Measurements from ENCODE around the gene DMWD. TPM values are rescaled to one million over a fixed set of nuclear protein-coding genes. Genes with fewer than 3 reads are reported as not detected.

The DMWD gene
- total RNA-seq, 4 donors from 2014 or later, result 26.8 to 72.9 (median 54.8) TPM

DNA sequence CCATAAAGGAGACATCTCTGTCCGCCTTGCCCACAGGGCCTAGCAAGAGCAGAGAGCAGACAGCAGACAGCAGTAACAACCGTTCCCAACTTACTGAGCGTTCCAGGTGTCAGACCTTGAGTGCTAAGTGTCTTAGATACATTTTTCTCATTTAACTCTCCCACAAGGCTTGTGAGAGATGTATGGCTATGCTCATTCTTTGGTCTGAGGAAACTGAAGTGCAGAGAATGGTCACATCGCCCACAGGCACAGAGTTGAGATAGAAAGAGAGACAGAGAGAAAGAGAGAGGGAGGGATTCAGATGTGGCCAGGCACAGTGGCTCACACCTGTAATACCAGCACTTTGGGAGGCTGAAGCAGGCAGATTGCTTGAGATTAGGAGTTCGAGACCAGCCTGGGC is 45.1 kb downstream of the DMWD start:
- no peaks in the 10 kb centered on the region for H3K9me3 ChIP-seq
- DNase-seq, result no peak
- WGBS, 2 donors (ENCODE audit: low coverage in 1 of 2), result 58 to 73% methylated on average over 3 to 5 of the region's 5 CpGs
- no peak overlapping the region for H3K27ac ChIP-seq
- H3K36me3 ChIP-seq, result no peaks in the 10 kb centered on the region
- no peak overlapping the region for H3K4me3 ChIP-seq
- no peak for TF ChIP-seq CTCF (IDR thresholded peaks at IDR 0.05)
- no peak for TF ChIP-seq POLR2AphosphoS5 (IDR thresholded peaks at IDR 0.05)
- TF ChIP-seq POLR2A (IDR thresholded peaks at IDR 0.05), result no peak
- no peak for TF ChIP-seq EP300 (IDR thresholded peaks at IDR 0.05; ENCODE audit: low read depth)
- H3K4me1 ChIP-seq, result no peaks in the 10 kb centered on the region
- intact Hi-C loops (cut with DNase I; ENCODE audit: low total_unique reads), result no loop called here
- H3K27me3 ChIP-seq, result no peaks in the 10 kb centered on the region
- in situ Hi-C loops (cut with MboI; ENCODE audit: low pct_ligation_motif_present in 1 of 4, low pct_unique_long_range_greater_than_20kb in 1 of 4, low sequenced_read_pairs in 3 of 4), result no loop called here

DNA sequence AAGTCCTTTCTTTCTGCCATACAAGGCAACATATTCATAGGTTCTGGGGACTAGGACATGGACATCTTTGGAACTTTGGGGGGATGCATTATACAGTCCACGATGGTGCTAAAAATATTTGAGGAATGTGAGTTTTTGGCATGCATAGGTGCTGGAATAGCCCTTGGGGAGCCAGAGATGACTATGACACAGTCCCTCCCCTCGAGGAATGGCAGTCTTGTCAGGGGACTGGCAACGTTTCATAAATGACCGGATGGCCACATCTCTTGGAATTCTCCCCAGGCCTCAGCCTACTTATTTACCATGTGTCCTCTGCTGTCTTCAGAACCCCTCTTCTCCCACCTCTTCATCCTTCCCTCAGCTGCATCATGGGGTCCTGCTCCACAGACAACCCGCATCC is 45.8 kb downstream of the DMWD start:
- no peaks in the 10 kb centered on the region for H3K4me1 ChIP-seq
- intact Hi-C loops (cut with DNase I; ENCODE audit: low total_unique reads) (no loop called here), in situ Hi-C loops (cut with MboI; ENCODE audit: low pct_ligation_motif_present in 1 of 4, low pct_unique_long_range_greater_than_20kb in 1 of 4, low sequenced_read_pairs in 3 of 4) (no loop called here)
- H3K27me3 ChIP-seq, result no peaks in the 10 kb centered on the region
- 74 to 83% methylated on average over 5 of the region's 5 CpGs for WGBS, 2 donors (ENCODE audit: low coverage in 1 of 2)
- no peak for DNase-seq
- no peak overlapping the region for H3K27ac ChIP-seq
- H3K4me3 ChIP-seq, result no peak overlapping the region
- TF ChIP-seq EP300 (IDR thresholded peaks at IDR 0.05; ENCODE audit: low read depth) (no peak), POLR2A (IDR thresholded peaks at IDR 0.05) (no peak), CTCF (IDR thresholded peaks at IDR 0.05) (no peak), POLR2AphosphoS5 (IDR thresholded peaks at IDR 0.05) (no peak)
- H3K9me3 ChIP-seq, result no peaks in the 10 kb centered on the region
- H3K36me3 ChIP-seq, result no peaks in the 10 kb centered on the region

DNA sequence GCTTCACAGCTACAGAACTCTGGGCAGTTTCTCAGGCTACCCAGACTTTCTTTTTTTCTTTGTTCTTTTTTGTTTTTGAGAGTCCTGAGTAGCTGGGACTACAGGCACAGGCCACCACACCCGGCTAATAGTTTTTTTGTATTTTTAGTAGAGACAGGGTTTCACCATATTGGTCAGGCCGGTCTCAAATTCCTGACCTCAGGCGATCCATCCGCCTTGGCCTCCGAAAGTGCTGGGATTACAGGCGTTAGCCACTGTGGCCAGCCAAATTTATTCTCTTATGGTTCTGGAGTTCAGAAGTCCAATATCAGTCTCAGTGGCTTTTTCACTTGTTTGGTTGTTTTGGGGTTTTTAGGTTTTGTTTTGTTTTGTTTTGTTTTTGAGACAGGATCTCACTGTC is 47.0 kb downstream of the DMWD start:
- H3K9me3 ChIP-seq, result no peaks in the 10 kb centered on the region
- H3K27ac ChIP-seq, result no peak overlapping the region
- no peaks in the 10 kb centered on the region for H3K36me3 ChIP-seq
- 88 to 100% methylated on average over 4 to 6 of the region's 6 CpGs for WGBS, 2 donors (ENCODE audit: low coverage in 1 of 2)
- in situ Hi-C loops (cut with MboI; ENCODE audit: low pct_ligation_motif_present in 1 of 4, low pct_unique_long_range_greater_than_20kb in 1 of 4, low sequenced_read_pairs in 3 of 4) (no loop called here), intact Hi-C loops (cut with DNase I; ENCODE audit: low total_unique reads) (no loop called here)
- DNase-seq, result no peak
- no peaks in the 10 kb centered on the region for H3K4me1 ChIP-seq
- H3K4me3 ChIP-seq, result no peak overlapping the region
- no peaks in the 10 kb centered on the region for H3K27me3 ChIP-seq
- TF ChIP-seq POLR2AphosphoS5 (IDR thresholded peaks at IDR 0.05), result no peak
- no peak for TF ChIP-seq POLR2A (IDR thresholded peaks at IDR 0.05)
- no peak for TF ChIP-seq CTCF (IDR thresholded peaks at IDR 0.05)
- no peak for TF ChIP-seq EP300 (IDR thresholded peaks at IDR 0.05; ENCODE audit: low read depth)

DNA sequence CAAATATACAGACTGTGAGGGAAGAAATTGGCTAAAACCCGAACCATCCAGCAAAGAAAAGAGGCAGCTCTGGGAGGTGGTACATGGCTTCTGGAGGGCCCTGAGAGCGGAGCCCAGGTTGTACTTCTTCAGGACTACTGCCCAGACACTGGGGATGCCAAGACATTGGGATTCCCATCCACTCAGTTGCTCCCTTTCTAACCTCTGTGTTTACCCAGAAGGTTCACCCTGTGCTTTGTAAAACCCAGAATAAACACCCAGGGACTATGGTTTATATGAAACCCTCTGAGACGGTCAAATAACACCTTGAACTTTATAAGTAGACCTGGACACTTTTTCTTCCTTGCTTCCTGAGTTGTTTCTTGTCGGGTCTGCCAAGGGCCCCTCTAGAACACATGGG is 49.7 kb downstream of the DMWD start:
- TF ChIP-seq POLR2AphosphoS5 (IDR thresholded peaks at IDR 0.05), result no peak
- no peak for TF ChIP-seq EP300 (IDR thresholded peaks at IDR 0.05; ENCODE audit: low read depth)
- no peak for TF ChIP-seq POLR2A (IDR thresholded peaks at IDR 0.05)
- TF ChIP-seq CTCF (IDR thresholded peaks at IDR 0.05), result no peak
- Histone ChIP-seq H3K9me3 (no peaks in the 10 kb centered on the region), H3K4me1 (no peaks in the 10 kb centered on the region), H3K27ac (no peak overlapping the region), H3K4me3 (no peak overlapping the region), H3K27me3 (no peaks in the 10 kb centered on the region), H3K36me3 (no peaks in the 10 kb centered on the region)
- no peak for DNase-seq
- intact Hi-C loops (cut with DNase I; ENCODE audit: low total_unique reads), result no loop called here
- 57 to 71% methylated on average over 2 to 4 of the region's 4 CpGs for WGBS, 2 donors (ENCODE audit: low coverage in 1 of 2)
- in situ Hi-C loops (cut with MboI; ENCODE audit: low pct_ligation_motif_present in 1 of 4, low pct_unique_long_range_greater_than_20kb in 1 of 4, low sequenced_read_pairs in 3 of 4), result no loop called here

All from transverse colon (tissue), 4 donors.